Left lobe of liver (tissue), 2 donors: ENCODE measurements around the gene PDCD2L. TPM values are rescaled to one million over a fixed set of nuclear protein-coding genes. Genes with fewer than 3 reads are reported as not detected.
A peak's percentile ranks its signal among the peaks of the same experiment; 100 is the strongest.
"Not testable (repeated sequence)": the region's sequence is repeated elsewhere in the genome, so short reads cannot be mapped to it uniquely, and the experiment has no call there.

Experiments used
- ATAC-seq: fragments of 200-7000 bp; cut with Tn5 transposase; one replicate; pipeline ENCODE4 v1.9.1; 2020; ENCODE audit warnings: mild to moderate bottlenecking, moderate library complexity
- DNase-seq: peaks from one replicate; pipeline ENCODE4 v3.0.0-alpha.2; 2020; ENCODE audit warnings: low spot score
- total RNA-seq: library from RNA; stranded (reverse); gene quantifications from one replicate; pipeline ENCODE4 v1.2.1, GENCODE V29; 2021
- donor health status: DM: no; HTN: no; CAD: no; lungs with moderate emphysema.
- donor health status: DM: no; HTN: yes; CAD: no.

PDCD2L gene
- total RNA-seq, result 3.3 TPM

GRCh38 chr19:34404109-34404909 lies at the start of gene PDCD2L:
TSS of gene PDCD2L (plus strand) at chr19:34404399. CDS start at chr19:34404431, 32 bp downstream.
- peak; percentile 94 for DNase-seq
- peak; percentile 94 for ATAC-seq

GRCh38 chr19:34355201-34355600 lies 49.0 kb upstream of the PDCD2L start:
- DNase-seq (no peak), ATAC-seq (no peak)

- no peak for ATAC-seq
These were observed 47.3 kb upstream of the PDCD2L start for GRCh38 chr19:34356875-34357274.

GRCh38 chr19:34357431-34357830 lies 46.8 kb upstream of the PDCD2L start:
- no peak for ATAC-seq
- no peak for DNase-seq

More at GRCh38 chr19:34356875-34357274, 47.3 kb upstream of the PDCD2L start:
- DNase-seq, result no peak

GRCh38 chr19:34359140-34359953 lies 44.9 kb upstream of the PDCD2L start:
- DNase-seq (peak; percentile 99), ATAC-seq (peak; percentile 87)

- ATAC-seq, result no peak
- no peak for DNase-seq
These were observed 44.3 kb upstream of the PDCD2L start for GRCh38 chr19:34359954-34360315.

- ATAC-seq, result no peak
- no peak for DNase-seq
These were observed 43.8 kb upstream of the PDCD2L start for GRCh38 chr19:34360354-34360909.

GRCh38 chr19:34362679-34363069 lies 41.5 kb upstream of the PDCD2L start:
- no peak for ATAC-seq
- DNase-seq, result no peak

GRCh38 chr19:34363094-34363493 lies 41.1 kb upstream of the PDCD2L start:
- DNase-seq, result no peak

GRCh38 chr19:34363930-34364329 lies 40.3 kb upstream of the PDCD2L start:
- ATAC-seq, result no peak
- no peak for DNase-seq

More at GRCh38 chr19:34363094-34363493, 41.1 kb upstream of the PDCD2L start:
- no peak for ATAC-seq

GRCh38 chr19:34364462-34364829 lies 39.8 kb upstream of the PDCD2L start:
- DNase-seq, result no peak
- ATAC-seq, result no peak

- DNase-seq (peak; percentile 78), ATAC-seq (peak; percentile 86)
These were observed 39.3 kb upstream of the PDCD2L start, which contains the start of gene GPI for GRCh38 chr19:34364830-34365462. TSS of gene GPI (plus strand) at chr19:34365196. CDS start at chr19:34365267, 71 bp downstream.

- DNase-seq, result peak; percentile 75
- peak; percentile 57 for ATAC-seq
These were observed 38.5 kb upstream of the PDCD2L start for GRCh38 chr19:34365463-34366401.

GRCh38 chr19:34366738-34367623 lies 37.2 kb upstream of the PDCD2L start:
- no peak for DNase-seq
- ATAC-seq, result no peak

- ATAC-seq, result no peak
- no peak for DNase-seq
These were observed 36.6 kb upstream of the PDCD2L start for GRCh38 chr19:34367624-34367957.

- no peak for DNase-seq
- ATAC-seq, result no peak
These were observed 35.9 kb upstream of the PDCD2L start for GRCh38 chr19:34368338-34368737.

GRCh38 chr19:34369166-34369565 lies 35.0 kb upstream of the PDCD2L start:
- not testable (repeated sequence) for ATAC-seq, DNase-seq

GRCh38 chr19:34370117-34370516 lies 34.1 kb upstream of the PDCD2L start:
- DNase-seq, result peak; percentile 96
- ATAC-seq, result peak; percentile 79

GRCh38 chr19:34370983-34371382 lies 33.2 kb upstream of the PDCD2L start:
- DNase-seq (no peak), ATAC-seq (no peak)
